Measurements from ENCODE around the gene TTLL10. TPM values are rescaled to one million over a fixed set of nuclear protein-coding genes. Genes with fewer than 3 reads are reported as not detected.
"Not testable (repeated sequence)": the region's sequence is repeated elsewhere in the genome, so short reads cannot be mapped to it uniquely, and the experiment has no call there.

TTLL10 gene
- total RNA-seq, 1 experiment from 2014 or later: 0.29 TPM

DNA sequence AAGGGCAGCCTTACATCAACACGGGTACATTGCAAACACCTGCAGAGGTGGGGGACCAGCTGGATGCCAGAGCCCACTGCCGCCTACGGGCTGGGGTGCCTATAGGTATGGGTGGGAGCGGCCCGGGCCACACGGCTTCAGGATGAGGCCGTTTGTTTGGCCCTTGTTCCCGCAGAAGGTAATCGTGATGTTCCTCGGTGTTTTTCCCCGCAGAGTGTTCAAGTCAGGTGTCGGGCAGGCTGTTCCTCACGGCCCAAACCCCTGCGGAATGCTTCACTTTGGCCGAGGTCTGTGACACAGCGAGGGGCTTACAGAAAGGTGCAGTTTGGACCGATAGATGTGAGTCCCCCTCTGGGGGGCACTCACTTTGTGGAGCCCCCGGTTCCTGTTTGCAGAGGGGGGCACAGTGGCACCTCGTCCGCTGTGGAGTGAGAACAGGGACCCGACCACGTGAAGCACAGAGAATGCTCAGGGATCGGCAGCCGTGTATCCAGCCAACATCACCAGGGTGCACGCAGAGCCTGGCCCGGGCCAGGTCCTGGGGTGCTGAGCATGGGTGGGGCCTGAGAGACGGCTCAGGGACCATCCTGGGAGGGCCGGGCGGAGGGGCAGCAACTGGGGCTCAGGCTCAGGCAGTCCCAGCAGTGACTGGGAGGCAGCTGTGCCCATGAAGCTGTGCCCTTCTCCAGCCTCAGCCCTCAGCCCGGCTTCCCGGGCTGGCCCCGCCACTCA, 453 bp upstream of the TTLL10 start:
- ChIA-PET CTCF (no interaction called here), POLR2A (no interaction called here)
- no peak overlapping the region for H3K27ac Mint-ChIP-seq (ENCODE audit: unreplicated experiment)
- peak in 1 of 2 experiments; percentile 23 for DNase-seq
- H3K4me3 ChIP-seq (ENCODE audit: low read depth, low read length): no peak overlapping the region
- peaks cover 6% of the 10 kb centered on the region for H3K4me1 ChIP-seq
- TF ChIP-seq, protein P1, sequence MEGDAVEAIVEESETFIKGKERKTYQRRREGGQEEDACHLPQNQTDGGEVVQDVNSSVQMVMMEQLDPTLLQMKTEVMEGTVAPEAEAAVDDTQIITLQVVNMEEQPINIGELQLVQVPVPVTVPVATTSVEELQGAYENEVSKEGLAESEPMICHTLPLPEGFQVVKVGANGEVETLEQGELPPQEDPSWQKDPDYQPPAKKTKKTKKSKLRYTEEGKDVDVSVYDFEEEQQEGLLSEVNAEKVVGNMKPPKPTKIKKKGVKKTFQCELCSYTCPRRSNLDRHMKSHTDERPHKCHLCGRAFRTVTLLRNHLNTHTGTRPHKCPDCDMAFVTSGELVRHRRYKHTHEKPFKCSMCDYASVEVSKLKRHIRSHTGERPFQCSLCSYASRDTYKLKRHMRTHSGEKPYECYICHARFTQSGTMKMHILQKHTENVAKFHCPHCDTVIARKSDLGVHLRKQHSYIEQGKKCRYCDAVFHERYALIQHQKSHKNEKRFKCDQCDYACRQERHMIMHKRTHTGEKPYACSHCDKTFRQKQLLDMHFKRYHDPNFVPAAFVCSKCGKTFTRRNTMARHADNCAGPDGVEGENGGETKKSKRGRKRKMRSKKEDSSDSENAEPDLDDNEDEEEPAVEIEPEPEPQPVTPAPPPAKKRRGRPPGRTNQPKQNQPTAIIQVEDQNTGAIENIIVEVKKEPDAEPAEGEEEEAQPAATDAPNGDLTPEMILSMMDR (IDR thresholded peaks at IDR 0.05; ENCODE audit: insufficient read depth in 1 of 2, low read depth in 1 of 2, low read length in 1 of 2, severe bottlenecking in 1 of 2, unreplicated experiment in 1 of 2): no peak
- no peaks in the 10 kb centered on the region for H3K9me3 Mint-ChIP-seq (ENCODE audit: unreplicated experiment)
- peaks cover 26% of the 10 kb centered on the region for H3K36me3 Mint-ChIP-seq (ENCODE audit: insufficient read depth, unreplicated experiment)
- no peaks in the 10 kb centered on the region for H3K27me3 Mint-ChIP-seq (ENCODE audit: insufficient read depth, unreplicated experiment)
- H3K4me1 Mint-ChIP-seq (ENCODE audit: low read depth, unreplicated experiment): peaks cover 7% of the 10 kb centered on the region
- H3K4me3 Mint-ChIP-seq (ENCODE audit: unreplicated experiment): no peak overlapping the region
- intact Hi-C loops (cut with micrococcal nuclease; ENCODE audit: unreplicated experiment): no loop called here
- no peaks in the 10 kb centered on the region for H3K27me3 ChIP-seq (replicated peaks; ENCODE audit: control insufficient read depth, insufficient read depth, low read length)
- no peaks in the 10 kb centered on the region for H3K9me3 ChIP-seq
- H3K36me3 ChIP-seq (ENCODE audit: control insufficient read depth, insufficient read depth, low read length): no peaks in the 10 kb centered on the region; the same call in 1 of the 2 replicates
- no TSS peak for BruUV-seq (replicated peaks)

DNA sequence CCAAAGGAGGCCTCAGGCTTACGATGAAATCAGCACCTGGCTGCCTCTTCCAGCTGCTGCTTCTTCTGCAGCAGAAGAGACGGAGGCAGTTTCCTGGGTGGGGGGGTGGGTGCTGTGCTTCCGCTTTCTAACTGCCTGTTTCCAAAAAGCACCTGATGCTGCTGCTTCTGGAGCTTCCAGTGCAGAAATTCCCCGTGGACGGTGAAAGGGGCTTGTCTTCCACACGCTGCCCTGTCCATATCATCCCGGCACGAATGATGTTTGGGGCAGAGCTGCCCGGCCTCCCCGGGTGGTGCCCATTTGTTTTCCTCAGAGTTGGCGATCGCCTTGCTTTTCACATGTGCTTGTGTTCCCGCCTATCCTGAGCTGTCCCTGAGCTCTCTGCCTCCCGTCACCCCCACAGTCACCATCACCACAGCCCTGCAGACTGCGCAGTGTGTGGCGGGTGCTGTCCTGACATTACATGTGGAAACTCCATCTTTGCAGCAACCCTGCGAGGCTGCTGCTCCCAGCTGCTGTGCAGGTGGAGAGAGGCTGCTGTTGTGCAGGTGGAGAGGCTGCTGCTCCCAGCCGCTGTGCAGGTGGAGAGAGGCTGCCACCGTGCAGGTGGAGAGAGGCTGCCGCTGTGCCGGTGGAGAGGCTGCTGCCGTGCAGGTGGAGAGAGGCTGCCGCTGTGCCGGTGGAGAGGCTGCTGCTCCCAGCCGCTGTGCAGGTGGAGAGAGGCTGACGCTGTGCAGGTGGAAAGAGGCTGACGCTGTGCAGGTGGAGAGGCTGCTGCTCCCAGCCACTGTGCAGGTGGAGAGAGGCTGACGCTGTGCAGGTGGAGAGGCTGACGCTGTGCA, 1.8 kb downstream of the TTLL10 start:
- Mint-ChIP-seq H3K9me3 (ENCODE audit: unreplicated experiment) (no peaks in the 10 kb centered on the region), H3K4me3 (ENCODE audit: unreplicated experiment) (no peak overlapping the region), H3K27ac (ENCODE audit: unreplicated experiment) (no peak overlapping the region), H3K27me3 (ENCODE audit: insufficient read depth, unreplicated experiment) (no peaks in the 10 kb centered on the region), H3K4me1 (ENCODE audit: low read depth, unreplicated experiment) (peaks cover 7% of the 10 kb centered on the region), H3K36me3 (ENCODE audit: insufficient read depth, unreplicated experiment) (peaks cover 8% of the 10 kb centered on the region)
- Histone ChIP-seq H3K4me1 (peaks cover 6% of the 10 kb centered on the region), H3K9me3 (no peaks in the 10 kb centered on the region), H3K27me3 (replicated peaks; ENCODE audit: control insufficient read depth, insufficient read depth, low read length) (no peaks in the 10 kb centered on the region), H3K4me3 (ENCODE audit: low read depth, low read length) (no peak overlapping the region), H3K36me3 (ENCODE audit: control insufficient read depth, insufficient read depth, low read length) (no peaks in the 10 kb centered on the region)
- POLR2A ChIA-PET: no interaction called here
- intact Hi-C loops (cut with micrococcal nuclease; ENCODE audit: unreplicated experiment): no loop called here
- no TSS peak for BruUV-seq (replicated peaks)
- DNase-seq: peak in 1 of 2 experiments; percentile 17
- CTCF ChIA-PET: no interaction called here
- TF ChIP-seq, protein P1 (IDR thresholded peaks at IDR 0.05; ENCODE audit: insufficient read depth in 1 of 2, low read depth in 1 of 2, low read length in 1 of 2, severe bottlenecking in 1 of 2, unreplicated experiment in 1 of 2): no peak

DNA sequence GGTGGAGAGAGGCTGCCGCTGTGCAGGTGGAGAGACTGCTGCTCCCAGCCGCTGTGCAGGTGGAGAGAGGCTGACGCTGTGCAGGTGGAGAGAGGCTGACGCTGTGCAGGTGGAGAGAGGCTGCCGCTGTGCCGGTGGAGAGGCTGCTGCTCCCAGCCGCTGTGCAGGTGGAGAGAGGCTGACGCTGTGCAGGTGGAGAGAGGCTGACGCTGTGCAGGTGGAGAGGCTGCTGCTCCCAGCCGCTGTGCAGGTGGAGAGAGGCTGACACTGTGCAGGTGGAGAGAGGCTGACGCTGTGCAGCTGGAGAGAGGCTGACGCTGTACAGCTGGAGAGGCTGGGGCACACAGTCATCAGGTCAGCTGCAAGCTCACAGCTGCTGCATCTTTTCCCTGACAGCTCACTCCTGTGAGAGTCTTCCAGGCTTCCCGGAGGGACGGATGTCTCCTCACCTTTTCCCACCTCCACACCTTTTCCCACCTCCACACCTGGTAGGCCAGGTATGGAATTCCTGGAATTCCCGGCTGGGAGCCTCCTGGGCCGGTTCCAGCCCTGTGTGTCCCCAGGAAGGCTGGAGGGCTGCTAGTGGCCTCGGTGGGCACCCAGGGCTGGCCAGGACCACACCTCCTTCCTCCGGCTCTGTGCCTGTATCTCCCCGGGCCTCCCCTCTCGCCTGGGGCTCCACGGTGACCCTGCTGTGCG, 2.5 kb downstream of the TTLL10 start:
- BruUV-seq (replicated peaks); H3K27me3 ChIP-seq (replicated peaks; ENCODE audit: control insufficient read depth, insufficient read depth, low read length); CTCF ChIA-PET: not testable (repeated sequence)

More for the DNA sequence above, 2.5 kb downstream of the TTLL10 start:
- H3K9me3 ChIP-seq; POLR2A ChIA-PET; H3K36me3 ChIP-seq (ENCODE audit: control insufficient read depth, insufficient read depth, low read length); H3K4me3 Mint-ChIP-seq (ENCODE audit: unreplicated experiment); H3K4me3 ChIP-seq (ENCODE audit: low read depth, low read length); H3K36me3 Mint-ChIP-seq (ENCODE audit: insufficient read depth, unreplicated experiment); H3K27me3 Mint-ChIP-seq (ENCODE audit: insufficient read depth, unreplicated experiment); H3K27ac Mint-ChIP-seq (ENCODE audit: unreplicated experiment); H3K4me1 ChIP-seq; H3K9me3 Mint-ChIP-seq (ENCODE audit: unreplicated experiment); intact Hi-C loops (cut with micrococcal nuclease; ENCODE audit: unreplicated experiment); H3K4me1 Mint-ChIP-seq (ENCODE audit: low read depth, unreplicated experiment): not testable (repeated sequence)
- peak in 1 of 2 experiments; percentile 47 for DNase-seq

All from Caco-2 (cell line).